Measurements from ENCODE around the gene PIP5K1B.

Gene PIP5K1B

GRCh38 chr9:69056191-69056815 lies 351.3 kb downstream of the PIP5K1B start:
- H3K4me2 ChIP-seq (ENCODE audit: low read depth, low read length), result no peak overlapping the region

DNA sequence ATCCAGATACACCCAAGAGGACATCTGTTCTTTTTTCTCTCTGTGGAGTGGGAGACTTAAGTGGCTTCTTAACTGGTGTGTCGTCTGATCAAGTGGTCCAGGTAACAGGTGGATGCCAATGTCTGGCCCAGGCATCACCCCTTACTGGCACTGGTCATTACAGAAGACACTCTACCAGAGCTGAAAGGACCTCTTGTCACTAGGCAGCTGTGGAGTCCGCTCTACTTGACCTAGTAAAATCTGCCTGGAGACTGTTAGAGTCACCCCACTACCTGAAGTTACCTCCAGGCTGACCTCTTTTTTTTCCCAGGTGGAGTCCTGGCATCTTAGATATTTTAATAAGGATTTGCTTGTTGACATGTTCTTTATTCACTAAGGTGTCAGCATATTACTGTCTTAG lies 353.1 kb downstream of the PIP5K1B start:
- H4K20me1 ChIP-seq (ENCODE audit: insufficient read depth, low read length), result no peaks in the 10 kb centered on the region
- no peak overlapping the region for H3K4me2 ChIP-seq (ENCODE audit: low read depth, low read length)
- no peak overlapping the region for H3K4me3 ChIP-seq (ENCODE audit: low read length)
- peaks cover 8% of the 10 kb centered on the region for H3K79me2 ChIP-seq (ENCODE audit: low read length)
- DNase-seq, result no peak
- no peak overlapping the region for H3K9ac ChIP-seq (ENCODE audit: low read length)
- no peaks in the 10 kb centered on the region for H3K4me1 ChIP-seq (ENCODE audit: low read length)
- H3F3A ChIP-seq (ENCODE audit: insufficient read depth, low read length), result no peaks in the 10 kb centered on the region
- H3K27me3 ChIP-seq (replicated peaks; ENCODE audit: insufficient read depth, low read length), result no peaks in the 10 kb centered on the region
- no peak overlapping the region for H3K27ac ChIP-seq (ENCODE audit: low read length)
- H3K9me2 ChIP-seq (replicated peaks; ENCODE audit: insufficient read depth, low read length), result no peaks in the 10 kb centered on the region
- H2AFZ ChIP-seq (ENCODE audit: low read length), result no peak overlapping the region
- TF ChIP-seq EZH2phosphoT487 (IDR thresholded peaks at IDR 0.05; ENCODE audit: low read length), result no peak
- TF ChIP-seq EZH2 (optimal IDR thresholded peaks at IDR 0.05; ENCODE audit: low read depth, low read length), result no peak
- TF ChIP-seq CTCF (IDR thresholded peaks at IDR 0.05; ENCODE audit: low read length), result no peak
- H3K36me3 ChIP-seq (replicated peaks; ENCODE audit: insufficient read depth, low read length), result no peaks in the 10 kb centered on the region
- H3K9me3 ChIP-seq (replicated peaks; ENCODE audit: insufficient read depth, low read length), result no peaks in the 10 kb centered on the region

More at GRCh38 chr9:69056191-69056815, 351.3 kb downstream of the PIP5K1B start:
- Histone ChIP-seq H3K27me3 (replicated peaks; ENCODE audit: insufficient read depth, low read length) (no peaks in the 10 kb centered on the region), H3K9me3 (replicated peaks; ENCODE audit: insufficient read depth, low read length) (no peaks in the 10 kb centered on the region), H3K9ac (ENCODE audit: low read length) (no peak overlapping the region), H3K4me3 (ENCODE audit: low read length) (no peak overlapping the region), H3K4me1 (ENCODE audit: low read length) (no peaks in the 10 kb centered on the region), H3K9me2 (replicated peaks; ENCODE audit: insufficient read depth, low read length) (no peaks in the 10 kb centered on the region), H4K20me1 (ENCODE audit: insufficient read depth, low read length) (no peaks in the 10 kb centered on the region), H3K27ac (ENCODE audit: low read length) (no peak overlapping the region), H2AFZ (ENCODE audit: low read length) (no peak overlapping the region), H3F3A (ENCODE audit: insufficient read depth, low read length) (no peaks in the 10 kb centered on the region), H3K36me3 (replicated peaks; ENCODE audit: insufficient read depth, low read length) (no peaks in the 10 kb centered on the region), H3K79me2 (ENCODE audit: low read length) (peaks cover 5% of the 10 kb centered on the region; the same call in 1 of the 2 replicates)
- TF ChIP-seq CTCF (IDR thresholded peaks at IDR 0.05; ENCODE audit: low read length) (no peak), EZH2 (optimal IDR thresholded peaks at IDR 0.05; ENCODE audit: low read depth, low read length) (no peak), EZH2phosphoT487 (IDR thresholded peaks at IDR 0.05; ENCODE audit: low read length) (no peak)
- no peak for DNase-seq

All from MM.1S (cell line).